AG04450 (cell line): Measurements from ENCODE around the gene FHIT. TPM values are rescaled to one million over a fixed set of nuclear protein-coding genes. Genes with fewer than 3 reads are reported as not detected.

Experiments
- CTCF ChIA-PET: fragments of 300-600, 350-600 bp; formaldehyde crosslinking; extraction: SDS; loops from one replicate; lab custom pipeline; 2022; ENCODE audit warnings: antibody characterized with exemption, inconsistent platforms; lab: Charles Lee
- POLR2A ChIA-PET: fragments of 350-600 bp; formaldehyde crosslinking; extraction: SDS; loops from one replicate; lab custom pipeline; 2021; ENCODE audit warnings: antibody characterized with exemption, inconsistent platforms; lab: Yijun Ruan, JAX
- DNase-seq: peaks from one replicate; pipeline ENCODE4 v3.0.0-alpha.2; 2011; ENCODE audit warnings: low read depth, low spot score
- H3K27ac ChIP-seq: one replicate; pipeline ENCODE4 v1.5.1; 2012; ENCODE audit warnings: low read depth, low read length, control low read depth
- H3K27me3 ChIP-seq: one replicate; pipeline ENCODE4 v1.6.0; 2012; ENCODE audit warnings: low read length; ENCODE audit not compliant: control insufficient read depth, insufficient read depth
- H3K4me3 ChIP-seq: 2 replicates; pipeline ENCODE4 v1.5.1; 2011; ENCODE audit warnings: mild to moderate bottlenecking, low read depth, low read length, control low read depth
- H3K9me3 ChIP-seq: 2 replicates; pipeline ENCODE4 v1.5.1; 2012; ENCODE audit warnings: low read length; ENCODE audit not compliant: control insufficient read depth, insufficient read depth
- CTCF ChIP-seq: IDR thresholded peaks from 2 replicates; pipeline ENCODE4 v1.5.1; 2011; ENCODE audit warnings: low read depth, low read length, control low read depth, inconsistent platforms
- polyA plus RNA-seq: library from polyadenylated mRNA; depleted of rRNA; stranded (reverse); fragments of >200 nt; gene quantifications from 2 replicates; pipeline ENCODE4 v1.2.3, GENCODE V29; 2011

The FHIT gene
- polyA plus RNA-seq, 1 experiment: 0.17 TPM

GRCh38 chr3:59946401-59946800 is 1304.9 kb downstream of the FHIT start:
- no peak for DNase-seq
- Histone ChIP-seq H3K27me3 (peaks cover 3% of the 10 kb centered on the region), H3K27ac (no peak overlapping the region), H3K4me3 (no peak overlapping the region), H3K9me3 (no peaks in the 10 kb centered on the region)
- CTCF ChIA-PET: interaction anchor here (1.0 kb wide), 1 partner anchor 371 kb away, joined by 3 read pairs; no protein-coding TSS in a partner anchor
- no peak for TF ChIP-seq CTCF
- POLR2A ChIA-PET: no interaction called here

GRCh38 chr3:59940718-59941117 is 1310.5 kb downstream of the FHIT start:
- POLR2A ChIA-PET: no interaction called here
- no peak for DNase-seq
- Histone ChIP-seq H3K9me3 (no peaks in the 10 kb centered on the region), H3K27ac (no peak overlapping the region), H3K4me3 (no peak overlapping the region), H3K27me3 (peaks cover 2% of the 10 kb centered on the region)
- TF ChIP-seq CTCF: no peak
- CTCF ChIA-PET: interaction anchor here (0.5 to 1.0 kb wide), 2 partner anchors 791 to 946 kb away, joined by 3 read pairs; no protein-coding TSS in a partner anchor

DNA sequence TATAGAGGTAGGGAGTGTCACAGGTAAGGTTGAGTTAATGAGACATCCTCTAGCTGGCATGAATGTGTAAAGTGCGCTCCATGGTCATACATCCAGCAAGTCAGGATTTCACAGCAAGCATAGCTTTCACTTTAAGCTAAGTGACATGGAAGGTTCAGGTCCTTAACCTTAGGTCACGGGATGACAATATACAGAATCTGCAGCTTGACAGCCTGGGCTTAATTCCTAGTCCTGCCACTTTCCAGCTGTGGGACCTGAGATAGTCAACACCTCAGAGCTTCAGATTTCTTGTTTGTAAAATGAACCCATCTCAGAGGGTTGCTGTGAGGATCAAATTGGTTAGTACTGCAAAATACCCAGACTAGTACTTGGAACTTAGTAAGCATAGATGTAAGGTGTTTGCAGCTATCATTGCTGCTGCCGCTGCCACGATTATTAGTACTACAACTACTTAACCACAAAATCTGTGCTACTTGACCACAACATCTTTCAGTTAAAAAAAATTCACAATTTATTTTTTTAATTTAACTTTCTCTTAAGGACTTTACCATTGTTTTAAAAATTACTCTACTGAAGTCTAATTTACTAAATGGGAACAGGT is 1311.3 kb downstream of the FHIT start:
- H3K4me3 ChIP-seq: no peak overlapping the region
- DNase-seq: no peak
- TF ChIP-seq CTCF: no peak
- ChIA-PET CTCF (interaction anchor here (1.0 kb wide), 1 partner anchor 945 kb away, joined by 3 read pairs; no protein-coding TSS in a partner anchor), POLR2A (no interaction called here)
- H3K9me3 ChIP-seq: no peaks in the 10 kb centered on the region
- H3K27ac ChIP-seq: no peak overlapping the region
- H3K27me3 ChIP-seq: no peaks in the 10 kb centered on the region

DNA sequence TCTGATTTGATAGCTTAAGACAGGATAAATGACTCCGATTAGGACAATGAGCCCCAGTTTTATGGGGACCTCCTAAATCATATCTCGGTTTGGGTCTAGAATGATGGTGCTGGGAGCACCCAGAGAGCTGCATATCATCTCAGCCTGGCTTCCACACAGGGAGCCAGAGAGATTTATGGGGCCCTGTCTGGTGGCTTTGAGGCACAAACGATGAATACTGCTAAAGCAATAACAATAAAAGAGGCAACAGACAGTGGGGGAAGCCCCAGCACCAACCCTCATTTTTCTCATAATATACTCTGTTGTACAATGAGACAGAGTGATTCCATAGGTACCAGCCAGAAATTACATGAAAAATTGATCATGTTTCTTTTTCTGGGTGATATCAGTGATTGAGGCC is 1312.4 kb downstream of the FHIT start:
- TF ChIP-seq CTCF: no peak
- H3K4me3 ChIP-seq: no peak overlapping the region
- POLR2A ChIA-PET: no interaction called here
- no peaks in the 10 kb centered on the region for H3K9me3 ChIP-seq
- no peak for DNase-seq
- no peaks in the 10 kb centered on the region for H3K27me3 ChIP-seq
- CTCF ChIA-PET: no interaction called here
- H3K27ac ChIP-seq: no peak overlapping the region

GRCh38 chr3:59937201-59937600 is 1314.1 kb downstream of the FHIT start:
- Histone ChIP-seq H3K9me3 (no peaks in the 10 kb centered on the region), H3K4me3 (no peak overlapping the region), H3K27me3 (no peaks in the 10 kb centered on the region), H3K27ac (no peak overlapping the region)
- ChIA-PET CTCF (no interaction called here), POLR2A (no interaction called here)
- no peak for TF ChIP-seq CTCF
- DNase-seq: no peak
